AG04450 (cell line): ENCODE results near the gene TMEM72. TPM values are rescaled to one million over a fixed set of nuclear protein-coding genes. Genes with fewer than 3 reads are reported as not detected.

Source experiments
- CTCF ChIA-PET: fragments of 300-600, 350-600 bp; formaldehyde crosslinking; extraction: SDS; loops from one replicate; lab custom pipeline; 2022; ENCODE audit warnings: antibody characterized with exemption, inconsistent platforms; lab: Charles Lee
- POLR2A ChIA-PET: fragments of 350-600 bp; formaldehyde crosslinking; extraction: SDS; loops from one replicate; lab custom pipeline; 2021; ENCODE audit warnings: antibody characterized with exemption, inconsistent platforms; lab: Yijun Ruan, JAX
- DNase-seq: peaks from one replicate; pipeline ENCODE4 v3.0.0-alpha.2; 2011; ENCODE audit warnings: low read depth, low spot score
- H3K27ac ChIP-seq: one replicate; pipeline ENCODE4 v1.5.1; 2012; ENCODE audit warnings: low read depth, low read length, control low read depth
- H3K27me3 ChIP-seq: one replicate; pipeline ENCODE4 v1.6.0; 2012; ENCODE audit warnings: low read length; ENCODE audit not compliant: control insufficient read depth, insufficient read depth
- H3K4me3 ChIP-seq: 2 replicates; pipeline ENCODE4 v1.5.1; 2011; ENCODE audit warnings: mild to moderate bottlenecking, low read depth, low read length, control low read depth
- H3K9me3 ChIP-seq: 2 replicates; pipeline ENCODE4 v1.5.1; 2012; ENCODE audit warnings: low read length; ENCODE audit not compliant: control insufficient read depth, insufficient read depth
- CTCF ChIP-seq: IDR thresholded peaks from 2 replicates; pipeline ENCODE4 v1.5.1; 2011; ENCODE audit warnings: low read depth, low read length, control low read depth, inconsistent platforms
- polyA plus RNA-seq: library from polyadenylated mRNA; depleted of rRNA; stranded (reverse); fragments of >200 nt; gene quantifications from 2 replicates; pipeline ENCODE4 v1.2.3, GENCODE V29; 2011

TMEM72 gene
- polyA plus RNA-seq, 1 experiment = not detected

GRCh38 chr10:44968500-44969400, 57.6 kb downstream of the TMEM72 start:
- DNase-seq = no peak
- ChIA-PET POLR2A (interaction anchor here (0.8 kb wide), 1 partner anchor 10 kb away, joined by 3 read pairs; the partner anchor contains the start of gene DEPP1), CTCF (interaction anchor here (0.5 to 4.5 kb wide), 3 partner anchors 8 to 93 kb away, joined by 3 to 18 read pairs (median 3); no protein-coding TSS in a partner anchor)
- no peaks in the 10 kb centered on the region; the same call in 1 of the 2 replicates for H3K9me3 ChIP-seq
- no peak overlapping the region for H3K4me3 ChIP-seq
- peak overlapping the region; percentile 11 for H3K27ac ChIP-seq
- H3K27me3 ChIP-seq = no peaks in the 10 kb centered on the region
- no peak for TF ChIP-seq CTCF

- no peak for TF ChIP-seq CTCF
- CTCF ChIA-PET = no interaction called here
Measured at GRCh38 chr10:44969854-44970253, 58.7 kb downstream of the TMEM72 start.

GRCh38 chr10:44970812-44971395, 59.8 kb downstream of the TMEM72 start:
- no peak for DNase-seq
- no peaks in the 10 kb centered on the region; the same call in 1 of the 2 replicates for H3K9me3 ChIP-seq
- POLR2A ChIA-PET = no interaction called here
- no peaks in the 10 kb centered on the region for H3K27me3 ChIP-seq
- CTCF ChIA-PET = no interaction called here
- H3K4me3 ChIP-seq = no peak overlapping the region
- TF ChIP-seq CTCF = no peak
- no peak overlapping the region for H3K27ac ChIP-seq

More at GRCh38 chr10:44969854-44970253, 58.7 kb downstream of the TMEM72 start:
- DNase-seq = no peak
- no peaks in the 10 kb centered on the region; the same call in 1 of the 2 replicates for H3K9me3 ChIP-seq
- POLR2A ChIA-PET = no interaction called here
- no peak overlapping the region for H3K27ac ChIP-seq
- H3K4me3 ChIP-seq = no peak overlapping the region
- H3K27me3 ChIP-seq = no peaks in the 10 kb centered on the region

- Histone ChIP-seq H3K9me3 (no peaks in the 10 kb centered on the region; the same call in 1 of the 2 replicates), H3K4me3 (no peak overlapping the region), H3K27me3 (no peaks in the 10 kb centered on the region), H3K27ac (no peak overlapping the region)
- POLR2A ChIA-PET = no interaction called here
- DNase-seq = no peak
- no peak for TF ChIP-seq CTCF
- CTCF ChIA-PET = no interaction called here
Measured at GRCh38 chr10:44971434-44971833, 60.3 kb downstream of the TMEM72 start.
